Aorta (tissue), 5 donors: ENCODE data around the gene PTPRN2. TPM values are rescaled to one million over a fixed set of nuclear protein-coding genes. Genes with fewer than 3 reads are reported as not detected.
"Not testable (repeated sequence)": the region's sequence is repeated elsewhere in the genome, so short reads cannot be mapped to it uniquely, and the experiment has no call there.

ENCODE experiments used
- ATAC-seq: fragments of 200-7000 bp; cut with Tn5 transposase; one replicate; pipeline ENCODE4 v1.9.1; 2022; ENCODE audit warnings: moderate library complexity; ENCODE audit not compliant: low FRiP score
- DNase-seq, 2 donors: peaks; one replicate each; pipeline ENCODE4 v3.0.0-alpha.2; 2020
- H3K27ac ChIP-seq, 2 donors: one replicate each; pipeline ENCODE4 v1.5.1; 2013; ENCODE audit warnings: low read length in 2 of 2, mild to moderate bottlenecking in 2 of 2, moderate library complexity in 2 of 2, control low read depth in 1 of 2, inconsistent platforms in 1 of 2, low read depth in 1 of 2
- H3K27me3 ChIP-seq, 2 donors: one replicate each; pipeline ENCODE4 v1.6.1; 2013; ENCODE audit warnings: control low read depth in 1 of 2, low read length in 1 of 2, mild to moderate bottlenecking in 1 of 2, moderate library complexity in 1 of 2; ENCODE audit not compliant: insufficient read depth in 2 of 2, control insufficient read depth in 1 of 2
- H3K36me3 ChIP-seq, 2 donors: one replicate each; pipeline ENCODE4 v1.6.1; 2013; ENCODE audit warnings: control low read depth in 1 of 2, low read length in 1 of 2, mild to moderate bottlenecking in 1 of 2; ENCODE audit not compliant: insufficient read depth in 2 of 2, control insufficient read depth in 1 of 2
- H3K4me1 ChIP-seq, 2 donors: one replicate each; pipeline ENCODE4 v1.6.1; 2013; ENCODE audit warnings: low read length in 2 of 2, control low read depth in 1 of 2, mild to moderate bottlenecking in 1 of 2, moderate library complexity in 1 of 2; ENCODE audit not compliant: insufficient read depth in 2 of 2, control insufficient read depth in 1 of 2
- H3K4me3 ChIP-seq, 2 donors: one replicate each; pipeline ENCODE4 v1.5.1; 2013; ENCODE audit warnings: low read length in 2 of 2, control low read depth in 1 of 2, mild to moderate bottlenecking in 1 of 2
- H3K9me3 ChIP-seq: one replicate; pipeline ENCODE4 v1.6.1; 2013; ENCODE audit warnings: mild to moderate bottlenecking, low read length; ENCODE audit not compliant: control insufficient read depth
- WGBS, 2 donors: extraction: QIAGEN DNeasy Blood & Tissue Kit; methylation state at CpG; one replicate each; pipeline ENCODE4 v1.1.7; 2013; 5-methylcytosine and 5-hydroxymethylcytosine counted together
- intact Hi-C, 2 donors: fragments of 100-400 bp; cut with DNase I; formaldehyde crosslinking; loops; one replicate each; pipeline versions ENCODE4 v1.14.2 to v1.15.0; 2022
- polyA plus RNA-seq, 2 donors: library from polyadenylated mRNA; stranded (reverse); fragments of 200-250 nt; gene quantifications; one replicate each; pipeline ENCODE4 v1.2.3, GENCODE V29; 2013
- total RNA-seq, 2 donors: library from RNA; stranded (reverse); fragmentation: NEBNext Ultra II Directional; extraction: Animal tissue kit (Norgen Biotek cat#: 25700); gene quantifications; one replicate each; pipeline ENCODE4 v1.2.1, GENCODE V29; 2021
- donor health status: healthy with polysubstance abuse.
- donor health status: Bipolar disorder and iron deficiency.
- donor health status: DM: no; HTN: no; CAD: no.
- donor health status: DM: no; HTN: no; CAD: no.
- donor health status: DM: yes; HTN: yes; CAD: no.

The PTPRN2 gene
- total and polyA plus RNA-seq, 4 donors: 0.67 to 3.3 (median 1.4) TPM

DNA sequence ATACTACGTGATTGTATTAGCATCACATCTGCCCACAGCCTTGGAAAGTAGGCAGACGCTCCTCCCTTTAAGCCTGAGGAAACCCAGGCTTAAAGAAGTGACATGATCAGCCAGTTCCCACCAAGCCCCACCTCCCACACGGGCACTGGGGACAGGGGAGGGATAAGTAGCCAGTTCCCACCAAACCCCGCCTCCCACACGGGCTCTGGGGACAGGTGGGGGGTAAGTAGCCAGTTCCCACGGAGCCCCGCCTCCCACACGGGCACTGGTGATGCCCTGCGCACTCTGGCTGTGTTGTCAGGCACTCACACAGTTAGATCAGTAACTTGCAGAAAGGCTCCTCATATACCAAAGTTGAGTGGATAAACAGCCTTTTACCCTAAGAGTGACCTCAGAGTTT lies 606.8 kb downstream of the PTPRN2 start:
- no peak for ATAC-seq
- intact Hi-C loops: no loop called here
- Histone ChIP-seq H3K4me1 (no peaks in the 10 kb centered on the region), H3K27ac (no peak overlapping the region), H3K4me3 (no peak overlapping the region), H3K27me3 (no peaks in the 10 kb centered on the region), H3K36me3 (no peaks in the 10 kb centered on the region), H3K9me3 (no peaks in the 10 kb centered on the region)
- 57 to 59% methylated on average over 9 of the region's 9 CpGs for WGBS, 2 donors
- no peak for DNase-seq

- H3K4me1 ChIP-seq, H3K9me3 ChIP-seq, H3K36me3 ChIP-seq, ATAC-seq, H3K27ac ChIP-seq, intact Hi-C loops, H3K27me3 ChIP-seq, H3K4me3 ChIP-seq, DNase-seq: not testable (repeated sequence)
- 82% methylated on average over 9 of the region's 9 CpGs for WGBS, 2 donors
Observed at GRCh38 chr7:157980341-157980731, 607.3 kb downstream of the PTPRN2 start.

GRCh38 chr7:157979636-157980340 lies 607.8 kb downstream of the PTPRN2 start:
- Histone ChIP-seq H3K36me3 (no peaks in the 10 kb centered on the region), H3K9me3 (peaks cover under 1% of the 10 kb centered on the region), H3K27ac (no peak overlapping the region), H3K4me3 (no peak overlapping the region), H3K4me1 (no peaks in the 10 kb centered on the region), H3K27me3 (no peaks in the 10 kb centered on the region)
- intact Hi-C loops: no loop called here
- DNase-seq (no peak), ATAC-seq (no peak)
- 68 to 71% methylated on average over 14 of the region's 14 CpGs for WGBS, 2 donors

- Histone ChIP-seq H3K9me3 (peaks cover 4% of the 10 kb centered on the region), H3K4me1 (no peaks in the 10 kb centered on the region), H3K4me3 (no peak overlapping the region), H3K36me3 (no peaks in the 10 kb centered on the region), H3K27ac (no peak overlapping the region), H3K27me3 (no peaks in the 10 kb centered on the region)
- intact Hi-C loops: no loop called here
- WGBS, 2 donors: 82 to 88% methylated on average over 12 of the region's 12 CpGs
- ATAC-seq: no peak
- no peak for DNase-seq
Observed at GRCh38 chr7:157978766-157979165, 608.9 kb downstream of the PTPRN2 start.

- H3K27ac ChIP-seq: no peak overlapping the region
- no peak for DNase-seq
- 77 to 79% methylated on average over 20 of the region's 20 CpGs for WGBS, 2 donors
- no peak overlapping the region for H3K4me3 ChIP-seq
- no peaks in the 10 kb centered on the region for H3K36me3 ChIP-seq
- H3K4me1 ChIP-seq: no peaks in the 10 kb centered on the region
- intact Hi-C loops: no loop called here
- peaks cover 4% of the 10 kb centered on the region for H3K9me3 ChIP-seq
- no peak for ATAC-seq
- H3K27me3 ChIP-seq: no peaks in the 10 kb centered on the region
Observed at GRCh38 chr7:157977717-157978496, 609.7 kb downstream of the PTPRN2 start.

GRCh38 chr7:157977306-157977705 lies 610.3 kb downstream of the PTPRN2 start:
- 87 to 88% methylated on average over 5 of the region's 5 CpGs for WGBS, 2 donors
- intact Hi-C loops: no loop called here
- Histone ChIP-seq H3K27ac (no peak overlapping the region), H3K4me1 (no peaks in the 10 kb centered on the region), H3K4me3 (no peak overlapping the region), H3K36me3 (no peaks in the 10 kb centered on the region), H3K27me3 (no peaks in the 10 kb centered on the region), H3K9me3 (peaks cover 4% of the 10 kb centered on the region)
- ATAC-seq (no peak), DNase-seq (no peak)

GRCh38 chr7:157976406-157976805 lies 611.2 kb downstream of the PTPRN2 start:
- H3K4me1 ChIP-seq: no peaks in the 10 kb centered on the region
- 89 to 93% methylated on average over 10 of the region's 10 CpGs for WGBS, 2 donors
- ATAC-seq (no peak), DNase-seq (no peak)
- no peak overlapping the region for H3K4me3 ChIP-seq
- H3K36me3 ChIP-seq: no peaks in the 10 kb centered on the region
- intact Hi-C loops: no loop called here
- no peak overlapping the region for H3K27ac ChIP-seq
- peaks cover 4% of the 10 kb centered on the region for H3K9me3 ChIP-seq
- H3K27me3 ChIP-seq: no peaks in the 10 kb centered on the region

GRCh38 chr7:157975401-157976372 lies 611.9 kb downstream of the PTPRN2 start:
- DNase-seq: no peak
- WGBS, 2 donors: 86 to 89% methylated on average over 21 of the region's 21 CpGs
- intact Hi-C loops: no loop called here

More at GRCh38 chr7:157975401-157976372, 611.9 kb downstream of the PTPRN2 start:
- Histone ChIP-seq H3K4me3 (no peak overlapping the region), H3K4me1 (no peaks in the 10 kb centered on the region), H3K9me3 (peaks cover 4% of the 10 kb centered on the region), H3K36me3 (no peaks in the 10 kb centered on the region), H3K27ac (no peak overlapping the region), H3K27me3 (no peaks in the 10 kb centered on the region)
- peak; percentile 46 for ATAC-seq
